Left kidney (tissue), 2 donors: ENCODE data around the gene EXOC4. TPM values are rescaled to one million over a fixed set of nuclear protein-coding genes. Genes with fewer than 3 reads are reported as not detected.
"Not testable (repeated sequence)": the region's sequence is repeated elsewhere in the genome, so short reads cannot be mapped to it uniquely, and the experiment has no call there.

ENCODE experiments used
- DNase-seq: peaks from one replicate; pipeline ENCODE4 v3.0.0-alpha.2; 2013
- polyA plus RNA-seq: library from polyadenylated mRNA; unstranded; fragments of 120-200 nt; gene quantifications from one replicate; pipeline ENCODE4 v1.2.1, GENCODE V29; 2013; ENCODE audit not compliant: insufficient read length

EXOC4 gene
- polyA plus RNA-seq, 1 donor: 72.1 TPM

- no peak for DNase-seq
These were observed 498.2 kb downstream of the EXOC4 start for GRCh38 chr7:133751079-133751478.

DNA sequence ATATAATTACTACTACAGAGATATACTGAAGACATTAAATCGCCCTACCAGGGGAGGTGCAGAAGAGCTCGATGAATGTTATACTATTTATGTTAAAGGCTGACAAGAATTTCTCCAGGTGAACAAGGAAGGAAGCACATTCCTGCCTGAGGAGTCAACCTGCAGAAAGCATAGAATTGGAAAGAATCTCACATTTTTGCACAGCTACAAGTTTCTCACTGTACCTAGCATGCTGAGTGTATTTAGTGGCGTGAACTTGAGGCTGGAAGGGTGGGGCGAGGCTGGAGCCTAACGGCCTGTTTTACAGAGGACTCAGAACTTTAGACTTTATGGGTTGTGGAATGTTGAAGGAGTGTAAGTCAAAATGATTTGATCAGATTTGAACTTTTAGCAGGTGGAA is 500.6 kb downstream of the EXOC4 start:
- no peak for DNase-seq

- DNase-seq: no peak
These were observed 501.8 kb downstream of the EXOC4 start for GRCh38 chr7:133754708-133755107.

DNA sequence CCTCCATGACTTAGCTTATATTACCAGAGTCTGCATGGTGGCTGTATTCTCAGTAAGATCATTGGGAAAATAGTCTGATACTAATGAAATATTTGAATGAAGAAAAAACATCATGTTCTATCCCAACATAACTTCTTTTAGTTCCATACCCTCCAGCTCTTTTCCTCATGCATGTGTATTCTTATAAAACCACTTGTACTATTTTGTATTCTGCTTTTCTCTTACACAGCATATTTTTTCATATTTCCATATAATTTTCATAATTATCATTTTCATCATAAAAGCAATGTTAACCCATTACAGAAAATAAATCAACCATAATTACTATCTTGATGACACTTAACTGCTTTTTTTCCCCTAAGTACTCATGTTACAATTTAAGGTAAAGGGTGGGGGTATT is 503.0 kb downstream of the EXOC4 start:
- no peak for DNase-seq

GRCh38 chr7:133761443-133761842 is 508.6 kb downstream of the EXOC4 start:
- no peak for DNase-seq

DNA sequence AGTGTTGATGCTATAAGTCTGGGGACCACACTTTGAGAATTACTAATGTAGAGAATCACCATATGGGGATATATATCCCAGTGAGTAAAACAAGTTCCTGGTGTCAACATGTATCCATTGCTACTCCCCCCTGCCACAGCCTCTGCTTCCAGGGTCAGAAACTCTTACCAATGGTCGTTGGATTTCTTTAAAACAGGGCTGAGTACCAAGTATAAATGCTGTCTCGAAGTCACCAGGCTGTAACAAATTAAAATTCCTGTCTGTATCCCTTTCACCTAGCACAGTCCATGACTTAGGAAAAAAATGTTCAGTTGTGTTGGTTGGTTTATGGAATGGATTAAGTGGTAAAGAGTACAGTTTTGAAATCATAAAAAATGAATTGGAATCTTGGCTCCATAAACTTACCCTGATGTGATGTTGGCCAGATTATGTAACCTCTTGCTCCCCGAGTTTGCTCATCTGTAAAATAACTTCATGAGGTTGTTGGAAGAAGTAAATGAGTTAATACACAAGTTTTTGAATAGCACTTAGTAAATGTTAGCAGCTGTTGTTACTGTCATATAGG is 510.3 kb downstream of the EXOC4 start:
- DNase-seq: no peak

DNA sequence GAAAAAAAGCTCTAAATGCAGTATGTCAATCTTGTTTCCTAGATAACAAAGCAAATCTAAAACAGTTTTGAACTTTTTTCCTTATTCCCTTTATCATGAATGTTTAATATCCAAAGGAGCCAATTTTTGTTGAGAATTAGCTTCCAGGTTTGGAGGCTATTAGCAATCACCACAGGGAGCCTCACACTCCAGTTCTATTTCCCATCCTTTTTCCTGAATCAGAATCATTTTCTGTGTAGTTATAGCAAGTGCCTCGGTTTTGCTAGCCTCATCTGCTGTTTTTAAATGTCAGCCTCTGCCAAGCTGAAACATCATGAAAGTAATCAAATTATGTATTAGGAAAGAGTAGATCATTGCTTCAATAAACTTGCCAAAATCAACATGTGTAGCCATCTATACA is 516.8 kb downstream of the EXOC4 start:
- DNase-seq: no peak

- no peak for DNase-seq
These were observed 518.1 kb downstream of the EXOC4 start for GRCh38 chr7:133770863-133771492.

DNA sequence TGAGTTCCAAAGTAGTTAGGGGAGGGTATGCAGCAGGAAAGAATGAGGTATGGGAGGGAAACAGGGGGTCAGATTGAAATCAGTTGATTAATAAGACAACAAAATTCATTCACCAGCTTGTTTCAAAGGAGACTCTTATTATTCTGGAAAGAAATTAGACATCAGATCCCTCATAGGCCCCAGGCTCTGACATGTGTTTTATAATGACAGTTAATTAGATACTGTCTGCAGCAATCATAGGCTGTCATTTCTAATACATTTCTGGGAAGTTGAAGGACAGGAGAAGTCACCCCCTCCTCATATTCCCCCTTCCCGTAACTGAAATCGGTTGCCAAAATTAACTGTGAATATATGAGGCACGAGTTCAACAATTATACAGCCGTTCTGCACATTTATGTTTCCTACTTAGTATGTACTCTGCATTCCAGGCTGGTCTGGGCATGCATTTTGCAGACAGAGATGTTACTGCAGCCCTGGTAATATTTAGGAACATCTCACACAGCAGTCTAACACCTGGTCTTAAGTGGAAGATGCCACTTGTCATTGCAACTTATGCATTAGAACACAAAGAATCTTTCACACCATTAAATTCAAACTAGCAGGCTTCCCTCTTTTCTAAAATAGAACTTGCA is 519.0 kb downstream of the EXOC4 start:
- DNase-seq: no peak

DNA sequence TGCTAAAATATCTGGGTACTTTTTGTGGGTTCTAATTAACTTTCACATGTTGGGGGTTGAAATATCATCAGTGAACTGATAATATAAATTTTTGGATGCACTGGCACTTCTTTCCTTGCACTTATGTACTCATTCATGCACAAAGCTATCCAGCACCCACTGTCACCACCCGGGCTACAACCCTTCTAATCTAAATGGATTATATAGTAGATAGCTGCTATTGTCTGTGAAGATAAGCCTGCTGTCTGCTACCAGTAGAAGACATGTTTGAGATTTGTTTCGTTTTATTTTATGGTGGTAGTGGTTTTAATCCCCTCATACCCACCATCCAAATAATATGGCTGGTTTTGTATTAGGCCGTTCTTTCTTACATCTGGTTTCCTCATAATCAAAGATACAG is 520.7 kb downstream of the EXOC4 start:
- DNase-seq: no peak

GRCh38 chr7:133775201-133775600 is 522.3 kb downstream of the EXOC4 start:
- DNase-seq: no peak

DNA sequence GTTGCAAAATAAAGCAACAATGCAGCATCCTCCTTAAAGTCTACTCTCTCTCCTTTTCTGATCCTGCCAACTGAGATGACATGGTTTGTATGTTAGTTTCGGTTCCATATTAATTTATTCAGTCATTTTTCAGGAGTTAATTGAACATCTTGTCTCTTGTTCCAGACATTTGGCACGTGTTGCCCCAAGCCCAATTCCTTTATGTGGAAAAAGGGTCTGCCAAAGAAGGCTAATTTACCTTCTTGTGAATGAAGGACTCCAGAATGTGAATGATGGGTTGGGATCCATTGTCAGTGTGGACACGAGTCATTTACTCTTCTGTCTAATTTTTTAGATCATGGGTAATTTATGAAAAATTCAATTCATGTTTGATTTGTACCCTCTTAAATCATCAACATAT is 523.4 kb downstream of the EXOC4 start:
- DNase-seq: no peak

DNA sequence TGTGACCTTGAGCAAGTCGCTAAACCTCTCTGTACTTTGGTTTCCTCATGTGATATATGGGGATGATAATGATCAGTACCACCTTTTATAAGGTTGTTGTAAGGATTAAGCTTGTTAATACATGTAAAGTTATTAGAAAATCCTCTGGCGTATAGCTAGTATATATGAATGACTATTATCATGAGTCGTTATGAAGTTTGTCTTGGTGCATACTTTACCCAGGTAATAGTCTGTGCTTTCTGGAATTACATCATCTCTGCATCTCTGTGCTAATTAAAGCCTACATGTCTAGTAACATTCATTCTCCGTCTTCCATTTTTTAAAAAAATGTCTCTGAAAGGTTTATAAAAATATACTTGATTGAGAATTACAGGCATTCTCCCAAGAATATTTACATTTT is 524.8 kb downstream of the EXOC4 start:
- no peak for DNase-seq

DNA sequence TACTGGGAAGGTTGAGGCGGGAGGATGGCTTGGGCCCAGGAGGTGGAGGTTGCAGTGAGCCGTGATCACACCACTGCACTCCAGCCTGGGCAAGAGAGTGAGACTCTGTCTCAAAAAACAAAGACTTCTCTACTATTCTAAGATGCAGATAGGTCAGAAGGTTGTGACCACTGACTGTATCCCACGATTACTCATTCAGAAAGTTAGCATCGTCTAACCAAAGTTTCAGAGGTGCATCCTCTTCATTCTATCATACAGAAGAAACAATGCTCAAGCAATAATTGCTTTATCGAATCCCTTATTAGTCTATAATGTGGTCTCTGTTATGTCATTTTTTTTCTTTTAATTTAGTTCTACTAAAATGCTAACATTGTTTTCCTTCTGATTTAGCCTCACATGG is 525.6 kb downstream of the EXOC4 start:
- no peak for DNase-seq

GRCh38 chr7:133779538-133779937 is 526.7 kb downstream of the EXOC4 start:
- not testable (repeated sequence) for DNase-seq

- DNase-seq: no peak
These were observed 528.0 kb downstream of the EXOC4 start for GRCh38 chr7:133780912-133781311.

DNA sequence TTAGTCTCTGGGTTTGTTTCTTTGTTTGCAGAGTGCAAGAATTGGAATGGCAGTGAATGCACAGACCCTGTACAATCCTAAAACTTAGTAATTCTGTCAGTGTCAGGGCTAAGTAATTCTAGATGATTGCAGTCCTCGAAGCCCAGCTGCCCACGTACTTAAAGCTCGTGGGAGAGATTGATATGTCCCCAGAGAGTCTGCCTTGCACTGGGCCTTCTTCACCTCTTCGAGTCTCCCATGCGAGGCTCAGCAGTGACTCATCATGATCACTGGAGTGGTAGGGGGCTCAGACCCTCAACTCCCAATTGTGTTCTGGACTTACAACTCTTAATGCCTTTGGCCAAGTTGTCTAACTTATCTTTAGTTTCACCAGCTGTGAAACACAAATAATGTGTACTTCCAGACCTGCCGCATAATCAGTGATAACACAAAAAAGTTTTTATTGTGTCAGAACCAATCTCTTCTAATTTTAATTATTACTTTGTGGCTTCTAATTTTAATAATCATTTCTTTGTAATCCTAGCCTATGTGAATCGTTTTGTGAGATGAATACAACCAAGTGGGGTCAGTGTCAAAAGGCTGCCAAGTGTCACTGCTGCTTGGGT is 528.7 kb downstream of the EXOC4 start:
- DNase-seq: no peak

DNA sequence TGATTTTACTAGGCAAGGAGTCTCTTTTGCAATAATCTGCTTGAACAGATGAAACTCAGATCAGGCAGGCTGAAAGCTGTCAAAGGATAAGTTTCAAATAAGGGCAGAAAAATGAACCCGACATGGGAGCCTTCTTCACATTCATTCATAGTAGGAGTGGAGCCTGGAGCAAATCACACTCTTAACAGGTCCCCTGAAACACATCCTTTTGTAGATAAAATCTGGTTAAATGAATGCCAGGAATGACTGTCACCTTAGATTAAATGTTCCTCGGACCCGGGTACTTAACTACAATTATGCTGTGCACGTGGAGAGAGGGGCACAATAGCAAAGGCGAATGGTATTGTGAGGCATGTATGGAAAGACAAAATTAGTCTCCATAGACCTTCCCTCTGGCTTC is 529.6 kb downstream of the EXOC4 start:
- DNase-seq: no peak

DNA sequence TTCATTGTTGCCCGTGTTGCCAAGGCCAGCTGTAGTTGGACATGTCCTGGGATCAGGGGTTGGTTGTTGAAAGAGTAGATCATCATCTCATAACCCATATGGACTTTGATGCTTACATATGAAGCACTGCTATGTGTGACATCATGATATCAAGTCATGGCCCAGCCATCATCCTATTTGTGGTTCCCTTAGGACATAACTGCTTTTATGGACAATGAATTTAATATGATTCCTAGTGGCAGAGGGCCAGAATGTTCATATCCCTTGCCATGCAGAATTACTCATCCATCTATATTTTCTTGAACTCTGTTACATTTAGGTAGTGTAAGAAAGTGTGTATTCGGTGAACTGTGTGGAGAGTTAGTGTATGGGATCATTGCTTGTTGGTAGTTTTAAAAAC is 530.4 kb downstream of the EXOC4 start:
- no peak for DNase-seq

DNA sequence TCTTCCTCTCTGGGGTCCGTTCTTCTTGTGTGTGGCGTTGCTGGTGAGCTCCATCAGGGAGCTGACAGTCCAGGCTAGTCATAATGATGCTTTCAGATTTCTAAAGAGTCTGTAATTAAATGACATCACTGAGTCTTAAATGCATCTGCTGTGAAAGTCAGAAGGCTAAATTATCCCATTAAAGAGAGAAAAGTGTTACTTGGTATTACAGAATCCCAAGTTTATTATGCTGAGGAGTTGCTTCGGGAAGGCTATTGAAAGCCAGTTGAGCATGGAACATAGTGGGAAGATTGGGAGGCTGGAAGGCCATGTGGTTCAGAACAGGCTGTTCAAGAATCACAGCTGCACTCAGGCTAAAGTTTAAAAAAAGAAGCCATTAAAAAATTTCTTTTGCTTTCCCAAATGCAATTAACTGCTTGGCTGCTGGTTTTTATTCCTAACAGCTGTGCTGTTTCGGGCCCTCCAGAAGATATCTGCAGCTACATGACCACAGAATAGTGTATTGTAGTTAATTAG is 531.7 kb downstream of the EXOC4 start:
- DNase-seq: no peak

DNA sequence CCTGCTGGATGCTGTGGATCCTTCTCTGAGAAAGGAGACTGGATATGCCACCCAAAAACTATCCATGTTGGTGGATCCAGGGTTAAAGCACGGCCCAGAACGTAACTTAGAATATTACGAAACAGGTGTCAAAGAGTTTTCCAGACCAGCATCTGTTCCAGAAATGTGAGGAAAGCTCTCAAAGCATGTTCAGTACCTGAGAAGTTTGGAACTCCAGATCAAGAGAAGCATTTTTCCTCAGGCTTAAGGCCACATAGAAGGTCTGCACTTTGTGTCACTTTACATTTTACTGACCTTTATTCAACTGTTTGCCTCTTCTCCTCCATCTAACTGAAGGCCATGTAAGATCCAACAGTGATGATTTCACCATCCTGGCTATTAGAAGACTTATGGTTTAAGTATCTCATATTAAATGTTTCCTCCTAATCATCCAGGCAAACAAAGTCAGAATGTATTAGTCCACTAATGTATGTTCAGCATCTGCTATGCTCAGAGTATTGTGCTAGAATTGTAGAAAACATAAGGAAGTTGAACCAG is 533.6 kb downstream of the EXOC4 start:
- no peak for DNase-seq

GRCh38 chr7:133789974-133790373 is 537.1 kb downstream of the EXOC4 start:
- no peak for DNase-seq

DNA sequence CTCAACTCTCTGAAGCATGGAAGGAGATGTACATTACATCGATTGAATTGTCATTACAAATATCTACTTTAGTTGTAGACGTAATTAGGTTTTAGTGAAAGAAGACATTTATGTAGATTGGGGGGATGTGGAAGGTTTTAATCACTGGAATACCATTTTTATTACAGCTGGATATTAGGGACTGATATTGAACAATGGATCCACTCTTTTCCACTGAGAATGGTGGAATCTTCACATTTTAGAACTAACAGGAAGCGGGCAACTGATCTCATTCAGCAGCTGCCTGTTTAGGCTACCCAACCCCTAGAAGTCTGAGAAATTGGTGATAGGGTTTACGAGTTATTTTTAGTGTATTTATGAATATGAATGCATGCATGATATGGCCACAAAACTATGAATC is 538.0 kb downstream of the EXOC4 start:
- DNase-seq: no peak
